K562 (cell line): ENCODE data around the gene ABHD1. TPM values are rescaled to one million over a fixed set of nuclear protein-coding genes. Genes with fewer than 3 reads are reported as not detected.

Source experiments
- ASH1L ChIP-seq: fragments of 450-650 bp; IDR thresholded peaks from 2 replicates; pipeline ENCODE4 v1.6.1; 2018; ENCODE audit warnings: borderline replicate concordance, mild to moderate bottlenecking, low read depth; ENCODE audit not compliant: partially characterized antibody
- CAMTA2 ChIP-seq: fragments of 250-450 bp; sonication (Bioruptor Pico); conservative IDR thresholded peaks from 2 replicates; pipeline ENCODE4 v1.5.1; 2022
- CBX5 ChIP-seq: IDR thresholded peaks from 2 replicates; pipeline ENCODE4 v1.6.1; 2014; ENCODE audit warnings: low read depth, borderline replicate concordance
- CHD4 ChIP-seq: fragments of 200-600 bp; sonication (generic); IDR thresholded peaks from 3 replicates; pipeline ENCODE4 v1.6.1; 2012; ENCODE audit warnings: low read depth, mild to moderate bottlenecking, mixed read lengths, low read length, inconsistent platforms; ENCODE audit not compliant: insufficient read depth, insufficient replicate concordance, poor library complexity, severe bottlenecking
- FOSL1 ChIP-seq: fragments of 200-800 bp; sonication (Bioruptor generic); conservative IDR thresholded peaks from 2 replicates; pipeline ENCODE4 v1.6.1; 2016; ENCODE audit warnings: missing genetic modification characterization, missing compliant biosample characterization
- GATAD2B ChIP-seq: fragments of 450-650 bp; IDR thresholded peaks from 2 replicates; pipeline ENCODE4 v1.6.1; 2017; ENCODE audit warnings: mild to moderate bottlenecking, borderline replicate concordance
- KAT2B ChIP-seq: IDR thresholded peaks from one replicate; pipeline ENCODE4 v1.6.1; 2012; ENCODE audit warnings: low read depth, mild to moderate bottlenecking, control low read depth, inconsistent platforms, low read length, moderate library complexity
- NCOA6 ChIP-seq: fragments of 450-650 bp; IDR thresholded peaks from 2 replicates; pipeline ENCODE4 v1.6.1; 2017; ENCODE audit warnings: mild to moderate bottlenecking
- NR3C1 ChIP-seq: sonication (generic); formaldehyde crosslinking; IDR thresholded peaks from 2 replicates; pipeline ENCODE4 v1.8.1; 2022; ENCODE audit warnings: missing genetic modification reagents
- NUFIP1 ChIP-seq: fragments of 450-650 bp; IDR thresholded peaks from 2 replicates; pipeline ENCODE4 v1.6.1; 2018; ENCODE audit not compliant: partially characterized antibody
- RBBP5 ChIP-seq: fragments of 200-600 bp; sonication (generic); IDR thresholded peaks from 2 replicates; pipeline ENCODE4 v1.6.1; 2012; ENCODE audit warnings: borderline replicate concordance, mild to moderate bottlenecking, low read length, control low read depth, inconsistent platforms; ENCODE audit not compliant: insufficient read depth, poor library complexity, severe bottlenecking
- SETDB1 ChIP-seq: IDR thresholded peaks from one replicate; pipeline ENCODE4 v1.6.1; 2012; ENCODE audit warnings: low read length, control low read depth, inconsistent platforms
- SMAD4 ChIP-seq: fragments of 250-450 bp; sonication (Bioruptor Pico); conservative IDR thresholded peaks from 2 replicates; pipeline ENCODE4 v1.8.0; 2021; ENCODE audit warnings: inconsistent platforms, mild to moderate bottlenecking, moderate library complexity
- ZBTB7A ChIP-seq: IDR thresholded peaks from 2 replicates; pipeline ENCODE4 v1.6.1; 2011; ENCODE audit warnings: low read depth, mild to moderate bottlenecking, low read length, moderate library complexity, borderline replicate concordance; ENCODE audit not compliant: control insufficient read depth
- ZNF232 ChIP-seq: sonication (generic); formaldehyde crosslinking; IDR thresholded peaks from 2 replicates; pipeline ENCODE4 v1.8.0; 2022; ENCODE audit warnings: mild to moderate bottlenecking, missing genetic modification reagents
- ZNF24 ChIP-seq: fragments of 450-650 bp; IDR thresholded peaks from 2 replicates; pipeline ENCODE4 v1.6.1; 2016
- ZNF384 ChIP-seq: IDR thresholded peaks from 2 replicates; pipeline ENCODE4 v1.6.1; 2012; ENCODE audit warnings: low read depth, low read length, improper control_type of control experiment
- polyA plus RNA-seq, 8 experiments: library from polyadenylated mRNA; depleted of rRNA in 4 of 8; stranded (reverse) in 5 of 8; unstranded in 3 of 8; fragments of >200 nt; fragmentation: Nextera tagmentation in 2 of 8; fragmentation: Illumina TruSeq in 1 of 8; extraction: Ambion mirVana in 2 of 8; extraction: Trizol in 1 of 8; gene quantifications; 2 replicates each; pipeline versions ENCODE4 v1.2.1 to v1.2.3, GENCODE V29; 2011 to 2014; ENCODE audit warnings: inconsistent platforms in 1 of 8, missing spikeins in 1 of 8
- total RNA-seq, 7 experiments: library from RNA; depleted of rRNA in 6 of 7; stranded (reverse); fragments of >200 nt in 6 of 7; fragmentation: Illumina TruSeq in 2 of 7; extraction: Trizol in 2 of 7; gene quantifications; 2 replicates each; pipeline versions ENCODE4 v1.2.1 to v1.2.3, GENCODE V29; 2011 to 2021; ENCODE audit warnings: low replicate concordance in 1 of 7
- TF ChIP-seq, protein P1 (sequence below): sonication (generic); formaldehyde crosslinking; IDR thresholded peaks from 2 replicates; pipeline ENCODE4 v1.8.0; 2022; ENCODE audit warnings: mild to moderate bottlenecking, missing genetic modification reagents
- TF ChIP-seq, protein P2 (sequence below): fragments of 450-650 bp; formaldehyde crosslinking; IDR thresholded peaks from 2 replicates; pipeline ENCODE4 v1.4.0; 2020; ENCODE audit warnings: mild to moderate bottlenecking
- TF ChIP-seq, protein P3 (sequence below): fragments of 250-450 bp; sonication (Bioruptor Pico); IDR thresholded peaks from 2 replicates; pipeline ENCODE4 v1.4.0; 2020; ENCODE audit warnings: mild to moderate bottlenecking, moderate library complexity

The ABHD1 gene
- total and polyA plus RNA-seq, 9 of the 15 experiments (the other 6 are each of a cell fraction or from before 2014, with no cell fraction given): 0.10 to 0.16 (median 0.11) TPM; not detected in 5

DNA sequence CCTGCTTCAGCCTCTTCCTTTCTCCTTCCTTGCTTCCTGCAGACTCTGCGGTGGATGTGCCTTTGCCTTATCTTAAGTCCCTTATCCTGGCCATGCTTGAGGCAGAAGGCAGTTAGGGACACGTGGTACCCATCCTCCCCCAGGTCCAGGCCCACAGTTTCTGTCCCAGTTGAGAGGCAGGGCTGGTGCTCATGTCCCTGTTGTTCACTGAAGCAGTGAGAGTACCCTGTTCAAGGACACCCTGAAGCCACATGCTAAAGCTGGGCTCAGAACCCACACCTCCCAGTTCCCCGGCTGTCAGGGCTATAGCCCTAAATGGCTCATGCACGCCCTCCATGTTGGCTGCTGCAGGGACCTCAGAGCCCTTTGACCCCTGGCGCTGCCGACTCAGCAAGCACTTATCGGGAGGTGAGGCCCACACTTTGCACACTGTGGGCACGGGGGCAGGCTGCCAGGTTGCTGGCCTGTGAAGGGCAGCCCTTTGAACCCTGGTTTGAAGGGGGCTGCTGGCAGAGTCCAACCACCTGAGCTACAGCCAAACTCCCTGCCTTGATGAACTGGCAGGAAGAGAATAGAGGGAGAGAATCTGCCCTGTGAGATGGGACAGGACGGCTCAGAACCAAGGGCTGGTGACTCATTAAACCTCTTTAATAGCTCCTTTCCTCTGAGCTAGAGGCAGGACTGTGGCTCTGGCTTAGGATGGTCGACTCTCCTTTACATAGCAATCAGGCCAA lies 30.8 kb upstream of the ABHD1 start (continued):
- TF ChIP-seq ZNF232 (CRISPR knock-in tag): no peak
- TF ChIP-seq ZNF24: no peak; the same call in 1 of the 2 replicates
- TF ChIP-seq SMAD4: peak; percentile 91
- TF ChIP-seq NR3C1 (CRISPR knock-in tag): no peak
- TF ChIP-seq ASH1L: no peak
- no peak for TF ChIP-seq RBBP5
- TF ChIP-seq CAMTA2 (CRISPR knock-in tag): no peak
- TF ChIP-seq, protein P1, sequence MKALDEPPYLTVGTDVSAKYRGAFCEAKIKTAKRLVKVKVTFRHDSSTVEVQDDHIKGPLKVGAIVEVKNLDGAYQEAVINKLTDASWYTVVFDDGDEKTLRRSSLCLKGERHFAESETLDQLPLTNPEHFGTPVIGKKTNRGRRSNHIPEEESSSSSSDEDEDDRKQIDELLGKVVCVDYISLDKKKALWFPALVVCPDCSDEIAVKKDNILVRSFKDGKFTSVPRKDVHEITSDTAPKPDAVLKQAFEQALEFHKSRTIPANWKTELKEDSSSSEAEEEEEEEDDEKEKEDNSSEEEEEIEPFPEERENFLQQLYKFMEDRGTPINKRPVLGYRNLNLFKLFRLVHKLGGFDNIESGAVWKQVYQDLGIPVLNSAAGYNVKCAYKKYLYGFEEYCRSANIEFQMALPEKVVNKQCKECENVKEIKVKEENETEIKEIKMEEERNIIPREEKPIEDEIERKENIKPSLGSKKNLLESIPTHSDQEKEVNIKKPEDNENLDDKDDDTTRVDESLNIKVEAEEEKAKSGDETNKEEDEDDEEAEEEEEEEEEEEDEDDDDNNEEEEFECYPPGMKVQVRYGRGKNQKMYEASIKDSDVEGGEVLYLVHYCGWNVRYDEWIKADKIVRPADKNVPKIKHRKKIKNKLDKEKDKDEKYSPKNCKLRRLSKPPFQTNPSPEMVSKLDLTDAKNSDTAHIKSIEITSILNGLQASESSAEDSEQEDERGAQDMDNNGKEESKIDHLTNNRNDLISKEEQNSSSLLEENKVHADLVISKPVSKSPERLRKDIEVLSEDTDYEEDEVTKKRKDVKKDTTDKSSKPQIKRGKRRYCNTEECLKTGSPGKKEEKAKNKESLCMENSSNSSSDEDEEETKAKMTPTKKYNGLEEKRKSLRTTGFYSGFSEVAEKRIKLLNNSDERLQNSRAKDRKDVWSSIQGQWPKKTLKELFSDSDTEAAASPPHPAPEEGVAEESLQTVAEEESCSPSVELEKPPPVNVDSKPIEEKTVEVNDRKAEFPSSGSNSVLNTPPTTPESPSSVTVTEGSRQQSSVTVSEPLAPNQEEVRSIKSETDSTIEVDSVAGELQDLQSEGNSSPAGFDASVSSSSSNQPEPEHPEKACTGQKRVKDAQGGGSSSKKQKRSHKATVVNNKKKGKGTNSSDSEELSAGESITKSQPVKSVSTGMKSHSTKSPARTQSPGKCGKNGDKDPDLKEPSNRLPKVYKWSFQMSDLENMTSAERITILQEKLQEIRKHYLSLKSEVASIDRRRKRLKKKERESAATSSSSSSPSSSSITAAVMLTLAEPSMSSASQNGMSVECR (CRISPR knock-in tag): peak; percentile 30
- no peak; the same call in 1 of the 2 replicates for TF ChIP-seq GATAD2B
- TF ChIP-seq, protein P2, sequence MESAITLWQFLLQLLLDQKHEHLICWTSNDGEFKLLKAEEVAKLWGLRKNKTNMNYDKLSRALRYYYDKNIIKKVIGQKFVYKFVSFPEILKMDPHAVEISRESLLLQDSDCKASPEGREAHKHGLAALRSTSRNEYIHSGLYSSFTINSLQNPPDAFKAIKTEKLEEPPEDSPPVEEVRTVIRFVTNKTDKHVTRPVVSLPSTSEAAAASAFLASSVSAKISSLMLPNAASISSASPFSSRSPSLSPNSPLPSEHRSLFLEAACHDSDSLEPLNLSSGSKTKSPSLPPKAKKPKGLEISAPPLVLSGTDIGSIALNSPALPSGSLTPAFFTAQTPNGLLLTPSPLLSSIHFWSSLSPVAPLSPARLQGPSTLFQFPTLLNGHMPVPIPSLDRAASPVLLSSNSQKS (CRISPR knock-in tag): no peak
- TF ChIP-seq ZBTB7A: no peak
- TF ChIP-seq NCOA6: no peak
- no peak for TF ChIP-seq NUFIP1
- TF ChIP-seq SETDB1: no peak
- TF ChIP-seq ZNF384: no peak
- no peak for TF ChIP-seq CHD4
- no peak for TF ChIP-seq CBX5
- no peak for TF ChIP-seq KAT2B
- TF ChIP-seq FOSL1 (tag): peak; percentile 69
- TF ChIP-seq, protein P3, sequence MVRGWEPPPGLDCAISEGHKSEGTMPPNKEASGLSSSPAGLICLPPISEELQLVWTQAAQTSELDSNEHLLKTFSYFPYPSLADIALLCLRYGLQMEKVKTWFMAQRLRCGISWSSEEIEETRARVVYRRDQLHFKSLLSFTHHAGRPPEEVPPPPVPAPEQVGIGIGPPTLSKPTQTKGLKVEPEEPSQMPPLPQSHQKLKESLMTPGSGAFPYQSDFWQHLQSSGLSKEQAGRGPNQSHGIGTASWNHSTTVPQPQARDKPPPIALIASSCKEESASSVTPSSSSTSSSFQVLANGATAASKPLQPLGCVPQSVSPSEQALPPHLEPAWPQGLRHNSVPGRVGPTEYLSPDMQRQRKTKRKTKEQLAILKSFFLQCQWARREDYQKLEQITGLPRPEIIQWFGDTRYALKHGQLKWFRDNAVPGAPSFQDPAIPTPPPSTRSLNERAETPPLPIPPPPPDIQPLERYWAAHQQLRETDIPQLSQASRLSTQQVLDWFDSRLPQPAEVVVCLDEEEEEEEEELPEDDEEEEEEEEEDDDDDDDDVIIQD (CRISPR knock-in tag): no peak
